ENCODE measurements around the gene DCTN1.
"Not testable (repeated sequence)": the region's sequence is repeated elsewhere in the genome, so short reads cannot be mapped to it uniquely, and the experiment has no call there.

The DCTN1 gene

DNA sequence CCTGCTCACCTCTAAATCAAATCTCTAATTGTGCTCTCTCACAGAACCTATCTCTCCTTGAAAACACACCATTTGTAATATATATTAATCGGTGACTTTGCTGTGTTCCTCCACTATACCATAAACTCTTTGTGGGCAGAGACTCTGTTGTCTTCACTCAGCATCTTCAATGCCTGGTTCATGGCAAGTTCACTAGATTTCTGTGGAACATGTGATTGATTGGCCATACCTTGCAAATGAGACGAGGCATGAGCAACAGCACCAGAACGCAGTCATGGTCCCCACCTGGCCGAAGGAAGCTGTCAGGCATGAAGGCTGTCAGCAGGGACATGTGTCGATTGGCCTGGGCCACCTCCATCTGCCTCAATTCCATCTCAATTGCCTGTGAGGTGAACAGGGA is 11.6 kb downstream of the DCTN1 start:
- no peak for DNase-seq

DNA sequence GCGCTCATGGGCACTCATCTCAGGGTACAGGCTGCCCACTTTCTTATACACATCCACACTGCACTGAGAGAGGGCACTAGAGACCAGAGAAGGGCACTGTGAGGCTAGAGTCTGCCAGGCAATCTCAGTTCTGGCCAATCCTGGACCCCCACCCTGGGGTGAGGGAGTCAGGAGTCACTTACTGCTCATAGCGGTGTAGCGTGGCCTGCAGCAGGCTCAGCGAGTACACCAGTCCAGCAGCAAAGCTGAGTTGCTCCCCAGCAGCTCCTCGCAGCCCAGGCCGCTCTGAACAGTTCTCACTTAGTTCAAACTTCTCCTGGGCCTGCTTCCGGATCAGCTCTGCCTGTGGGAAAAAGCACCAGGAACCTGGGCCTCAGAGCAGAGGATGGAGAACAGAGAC is 12.3 kb downstream of the DCTN1 start:
- DNase-seq, result no peak

GRCh38 chr2:74366036-74366435 is 14.1 kb downstream of the DCTN1 start:
- no peak for DNase-seq

- peak in 1 of 2 donors; percentile 13 for DNase-seq
These were observed 15.3 kb downstream of the DCTN1 start for GRCh38 chr2:74364533-74365505.

DNA sequence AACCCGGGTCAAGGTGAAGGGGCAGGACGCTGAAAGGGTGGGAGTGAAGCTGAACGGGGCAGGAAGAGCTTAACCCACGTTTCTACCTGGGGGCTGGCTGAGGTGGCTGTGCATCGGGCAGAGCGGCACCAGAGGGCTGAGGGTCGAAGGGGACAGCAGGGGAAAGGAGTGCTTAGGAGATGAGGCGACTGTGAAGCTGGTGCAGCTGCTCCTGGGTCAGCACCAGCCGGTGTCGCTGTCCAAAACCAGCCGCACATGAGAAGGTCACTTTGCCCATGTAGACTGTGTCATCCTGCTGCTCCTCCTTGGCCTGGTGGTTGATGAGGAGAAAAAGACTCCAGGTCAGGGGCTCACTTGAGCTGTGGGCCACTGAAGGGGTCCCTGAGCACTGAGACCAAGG is 18.8 kb downstream of the DCTN1 start:
- no peak for DNase-seq

DNA sequence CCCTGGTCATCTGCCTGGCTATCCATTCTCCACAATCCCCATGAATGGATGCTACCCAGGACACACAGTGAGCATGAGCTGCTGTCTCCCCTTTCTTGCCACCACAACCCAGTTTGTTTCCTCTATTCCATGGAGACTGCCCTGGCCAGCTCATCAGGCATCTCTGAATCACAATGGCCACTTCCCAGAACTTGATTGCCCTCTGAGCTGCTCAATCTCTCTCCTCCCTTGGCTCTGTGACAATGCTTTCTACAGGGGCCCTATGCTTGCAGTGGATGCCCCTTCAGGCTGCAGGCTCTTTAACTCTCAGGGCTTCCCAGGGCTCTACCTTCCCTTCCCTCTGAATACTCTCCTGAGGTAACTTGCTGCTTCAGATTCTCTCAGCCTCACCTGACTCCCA is 22.5 kb downstream of the DCTN1 start:
- no peak for DNase-seq

- DNase-seq, result no peak
These were observed 30.2 kb downstream of the DCTN1 start for GRCh38 chr2:74349889-74350288.

DNA sequence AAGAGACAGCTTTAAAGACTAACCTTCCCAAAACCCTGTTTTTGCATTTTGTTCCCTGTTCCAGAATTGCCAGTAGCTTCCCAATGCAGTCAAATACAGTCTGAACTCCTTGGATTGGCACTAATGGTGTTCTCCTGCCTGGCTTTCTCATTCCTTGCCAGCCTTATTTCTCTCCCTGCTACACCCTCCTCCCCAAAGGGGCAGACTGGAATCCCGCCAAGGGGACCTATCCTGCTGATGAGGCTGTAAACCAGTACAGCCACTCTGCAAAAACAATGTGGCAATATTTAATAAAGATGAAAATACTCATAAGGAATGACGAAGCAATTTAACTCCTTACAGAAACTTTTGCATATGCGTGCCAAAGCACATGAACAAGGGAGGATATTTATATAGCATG is 32.4 kb downstream of the DCTN1 start:
- DNase-seq, result no peak

DNA sequence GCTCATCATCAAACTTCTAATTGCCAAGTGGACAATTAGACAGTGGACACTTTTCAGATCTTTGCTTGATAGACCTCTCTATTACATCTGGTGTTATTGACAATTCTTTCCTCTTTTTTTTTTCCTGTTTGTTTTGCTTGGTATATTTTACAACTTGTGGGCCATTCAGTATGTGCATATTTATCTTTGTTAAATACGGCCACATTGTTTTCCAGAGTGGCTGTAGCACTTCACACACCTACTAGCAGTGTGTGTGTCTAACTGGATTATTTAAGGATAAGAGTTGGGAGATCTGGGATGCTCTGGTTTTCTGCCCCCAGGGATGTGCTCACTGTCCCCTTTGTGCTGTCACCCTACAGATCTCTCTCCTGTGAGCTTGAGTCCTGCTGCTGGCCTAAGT is 32.8 kb downstream of the DCTN1 start:
- DNase-seq, result no peak

DNA sequence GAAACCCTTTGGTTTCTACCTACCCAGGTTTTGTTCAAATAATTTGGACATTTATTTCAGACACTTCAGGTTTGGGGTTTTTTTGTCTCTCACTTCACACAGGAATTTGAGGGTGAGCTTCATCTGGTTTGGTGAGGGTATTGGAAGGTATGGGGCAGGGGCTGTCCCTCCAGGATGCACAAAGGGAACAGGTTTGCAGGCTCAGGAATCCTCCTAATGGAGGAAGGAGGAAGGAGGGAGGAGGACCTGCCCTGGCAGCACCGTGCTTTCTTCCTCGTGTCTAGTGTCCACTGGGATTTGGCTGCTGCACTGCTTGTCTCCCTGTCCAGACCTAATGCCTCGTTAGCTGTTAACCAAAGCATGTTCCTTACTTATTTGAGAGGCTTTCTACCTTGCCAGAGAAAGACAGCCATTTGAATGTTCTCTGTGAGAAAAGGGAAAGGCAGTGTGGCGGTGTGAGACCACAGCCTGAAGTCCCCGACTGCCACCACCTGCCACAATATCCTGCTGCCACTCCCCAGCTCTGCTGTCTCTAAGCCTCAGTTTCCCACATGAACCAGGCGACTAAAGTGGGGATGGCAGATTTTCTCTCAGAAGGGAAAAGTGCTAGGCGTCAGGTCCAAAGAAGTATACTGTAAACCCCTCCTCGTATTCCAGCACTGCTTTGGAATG is 34.7 kb downstream of the DCTN1 start:
- no peak for DNase-seq

DNA sequence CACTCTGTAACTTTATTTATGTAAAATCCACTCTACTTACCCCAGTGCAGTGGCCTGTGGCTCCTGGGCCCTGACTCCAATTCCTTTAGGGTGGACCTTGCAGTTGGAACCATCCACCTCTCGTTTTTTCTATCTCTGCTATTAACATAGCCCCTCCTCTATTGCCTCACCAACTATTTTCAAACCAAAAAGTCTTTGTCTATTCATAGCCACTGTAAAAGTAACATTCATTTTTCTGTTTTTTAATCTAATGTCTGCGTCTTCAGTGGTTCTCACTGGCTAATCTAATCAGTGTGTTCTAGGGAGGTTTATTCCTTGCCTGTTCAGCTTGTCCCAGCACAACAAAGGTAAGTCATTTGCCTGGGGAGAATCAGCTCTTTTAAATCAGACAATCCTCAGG is 36.8 kb downstream of the DCTN1 start, which contains the start of gene SLC4A5:
TSS of gene SLC4A5 (minus strand) at position 101 of the 400 bp plus-strand sequence. CDS start 28,393 bp downstream, outside the sequence.
- DNase-seq, result no peak

DNA sequence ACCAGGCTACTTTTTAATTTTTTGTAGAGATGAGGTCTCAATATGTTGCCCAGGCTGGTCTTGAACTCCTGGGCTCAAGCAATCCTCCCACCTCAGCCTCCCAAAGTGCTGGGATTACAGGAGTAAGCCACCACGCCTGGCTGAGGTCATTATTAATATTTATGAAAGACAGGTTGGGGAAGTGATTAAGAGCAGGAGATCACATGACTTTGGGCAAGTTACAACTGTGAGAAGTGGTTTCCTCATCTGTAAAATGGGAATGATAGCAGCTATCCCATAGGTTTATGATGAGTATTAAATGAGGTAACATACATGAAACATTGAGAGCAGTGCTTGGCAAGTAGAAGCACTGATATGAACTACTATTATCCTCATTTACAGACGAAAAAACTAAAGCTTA is 43.9 kb downstream of the DCTN1 start:
- DNase-seq, result not testable (repeated sequence)

GRCh38 chr2:74334931-74335333 is 45.2 kb downstream of the DCTN1 start:
- peak; percentile 21 to 67 for DNase-seq

GRCh38 chr2:74333896-74334586 is 46.1 kb downstream of the DCTN1 start:
- no peak for DNase-seq

DNA sequence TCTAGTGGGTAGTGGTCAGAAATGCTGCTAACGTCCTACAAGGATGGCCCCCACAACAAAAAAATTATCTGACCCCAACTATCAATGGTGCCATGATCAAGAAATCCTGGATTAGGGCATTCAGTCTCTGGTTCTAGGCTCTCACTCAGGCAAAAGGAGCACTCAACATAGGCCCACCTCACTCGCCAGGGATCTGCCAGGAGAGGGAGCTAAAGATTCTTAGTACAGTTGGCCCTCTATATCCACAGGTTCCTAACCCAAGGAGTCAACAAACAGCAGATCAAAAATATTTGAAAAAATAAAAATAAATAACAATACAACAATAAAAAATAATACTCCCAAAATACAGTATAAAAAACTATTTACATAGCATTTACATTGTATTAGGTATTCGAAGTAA is 46.9 kb downstream of the DCTN1 start:
- DNase-seq, result no peak

GRCh38 chr2:74332550-74333174 is 47.4 kb downstream of the DCTN1 start:
- DNase-seq, result no peak

GRCh38 chr2:74328573-74328972 is 51.5 kb downstream of the DCTN1 start:
- DNase-seq, result no peak

GRCh38 chr2:74328074-74328473 is 52.0 kb downstream of the DCTN1 start:
- DNase-seq, result no peak

GRCh38 chr2:74327627-74328026 is 52.5 kb downstream of the DCTN1 start:
- DNase-seq, result no peak

DNA sequence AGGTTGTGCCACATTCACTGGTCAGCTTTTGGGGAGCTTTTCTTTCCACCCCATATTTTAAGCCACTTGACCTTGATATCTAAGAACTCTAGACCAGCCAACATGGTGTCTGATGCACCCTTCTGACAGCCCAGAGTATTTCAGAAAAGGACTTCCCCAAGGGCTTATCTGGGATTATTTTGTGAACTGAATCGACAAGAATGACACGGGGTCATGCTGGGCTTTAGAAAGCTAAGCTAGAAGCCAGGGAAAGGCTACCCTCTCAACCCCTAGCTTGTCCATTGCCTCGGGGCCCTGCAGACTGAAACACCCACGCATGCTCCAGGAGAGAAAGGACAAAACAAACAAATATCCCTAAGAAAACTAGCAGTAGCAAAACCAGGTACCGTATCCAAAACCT is 52.9 kb downstream of the DCTN1 start:
- DNase-seq, result no peak

- no peak for DNase-seq
These were observed 54.3 kb downstream of the DCTN1 start for GRCh38 chr2:74325815-74326214.

DNA sequence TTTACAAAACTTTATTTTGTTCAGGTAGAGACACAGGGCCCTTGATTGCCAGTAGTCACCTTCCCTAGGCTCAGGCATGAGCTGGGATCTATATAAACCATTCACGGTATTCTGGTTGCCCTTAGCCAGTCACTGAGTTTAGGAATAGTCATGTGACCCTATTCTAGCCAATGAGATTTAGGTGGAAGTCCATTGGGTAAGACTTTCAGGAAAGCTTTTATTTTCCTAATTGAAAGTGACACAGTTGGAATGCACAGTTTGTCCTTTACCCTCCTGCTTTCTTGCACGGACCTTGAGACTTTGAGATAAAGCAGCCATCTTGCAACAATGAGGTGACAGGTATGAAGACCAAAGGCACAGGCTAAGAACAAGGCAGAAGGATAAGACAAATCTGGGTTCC is 58.4 kb downstream of the DCTN1 start:
- no peak for DNase-seq

DNA sequence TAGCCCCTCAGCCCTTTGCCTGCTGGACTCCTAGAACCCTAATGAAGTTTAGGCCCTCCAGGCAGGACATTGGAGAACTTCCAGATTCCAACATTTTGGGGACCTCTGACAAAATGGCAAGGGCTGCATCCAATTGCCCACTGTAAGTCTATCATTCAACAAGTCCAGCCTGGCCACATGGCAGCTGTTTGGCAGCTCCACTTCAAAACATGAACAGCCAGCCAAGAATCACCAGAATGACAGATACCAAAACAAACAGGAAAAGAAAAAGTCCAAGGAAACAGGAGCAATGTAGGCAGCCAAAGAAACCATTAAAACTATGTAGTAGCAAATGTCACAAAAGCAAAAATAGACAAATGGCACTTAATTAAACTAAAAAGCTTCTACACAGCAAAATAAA is 62.4 kb downstream of the DCTN1 start:
- DNase-seq, result peak; percentile 4 to 11
